GM18870 (cell line): ENCODE results near the gene OR8S1.
"Not testable (repeated sequence)": the region's sequence is repeated elsewhere in the genome, so short reads cannot be mapped to it uniquely, and the experiment has no call there.

Experiments used
- ATAC-seq: cut with Tn5 transposase; IDR thresholded peaks from one replicate; pipeline ENCODE4 v1.9.1; 2021; ENCODE audit warnings: moderate library complexity; ENCODE audit not compliant: unreplicated experiment

The OR8S1 gene

GRCh38 chr12:48553666-48554343 lies 28.4 kb downstream of the OR8S1 start:
- not testable (repeated sequence) for ATAC-seq

DNA sequence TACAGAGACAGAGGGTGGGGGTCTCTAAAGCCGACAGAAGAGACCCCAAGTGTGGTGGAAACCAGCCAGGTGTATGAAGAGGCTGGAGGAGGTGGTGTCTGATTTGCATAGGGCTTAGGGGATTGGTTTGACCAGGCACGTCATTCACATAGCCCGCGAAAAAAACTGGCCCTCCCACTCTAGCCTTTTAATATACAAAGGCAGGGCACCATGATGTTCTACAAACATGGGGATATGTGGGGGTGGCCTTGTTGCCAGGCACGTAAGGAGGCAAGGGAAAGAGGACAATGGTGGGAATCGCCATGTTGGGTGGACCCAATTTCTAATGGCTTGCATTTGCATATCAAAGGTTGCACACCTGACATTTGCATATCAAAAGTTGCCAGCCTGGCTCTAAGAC lies 31.2 kb downstream of the OR8S1 start:
- no peak for ATAC-seq

DNA sequence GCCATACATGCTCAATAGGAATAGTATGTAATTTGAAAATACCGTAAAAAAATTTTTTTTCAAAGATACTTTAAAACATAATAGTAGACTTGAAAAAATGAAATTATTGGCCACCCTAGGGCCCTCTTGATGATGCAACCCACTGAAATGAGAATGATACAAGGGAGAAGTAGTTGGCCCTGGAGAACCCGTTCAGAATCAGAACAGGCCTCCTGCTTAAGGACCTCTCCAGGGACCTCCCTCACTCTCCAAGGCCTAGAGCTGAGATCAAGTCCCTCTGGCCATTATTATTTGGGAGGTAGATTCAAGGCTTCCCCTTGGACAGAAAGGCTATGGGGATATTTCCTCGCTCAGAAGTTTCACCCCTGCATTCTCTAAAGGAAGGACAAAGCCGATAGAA lies 32.5 kb downstream of the OR8S1 start:
- no peak for ATAC-seq

- no peak for ATAC-seq
Measured at GRCh38 chr12:48567731-48568130, 42.3 kb downstream of the OR8S1 start.

GRCh38 chr12:48569946-48570345 lies 44.5 kb downstream of the OR8S1 start, which contains the start of gene LALBA:
TSS of gene LALBA (minus strand) at chr12:48570046. CDS start at chr12:48570020, 26 bp downstream.
- ATAC-seq, result no peak

- ATAC-seq, result no peak
Measured at GRCh38 chr12:48572326-48572725, 46.9 kb downstream of the OR8S1 start.
